IMR-90 (cell line): Measurements from ENCODE around the gene CLHC1.
"Not testable (repeated sequence)": the region's sequence is repeated elsewhere in the genome, so short reads cannot be mapped to it uniquely, and the experiment has no call there.

Source experiments
- CHD1 ChIP-seq: IDR thresholded peaks from 2 replicates; pipeline ENCODE4 v1.6.1; 2012; ENCODE audit warnings: low read depth, low read length, improper control_type of control experiment
- CTCF ChIP-seq: conservative IDR thresholded peaks from 2 replicates; pipeline ENCODE4 v1.5.1; 2012; ENCODE audit warnings: mild to moderate bottlenecking, low read depth, low read length, improper control_type of control experiment
- ELK1 ChIP-seq: fragments of 150-350 bp; IDR thresholded peaks from 2 replicates; pipeline ENCODE4 v1.6.1; 2016; ENCODE audit warnings: low read depth, mild to moderate bottlenecking, low read length, moderate library complexity, borderline replicate concordance
- MAFK ChIP-seq: IDR thresholded peaks from 2 replicates; pipeline ENCODE4 v1.6.1; 2012; ENCODE audit warnings: low read depth, low read length, improper control_type of control experiment
- MXI1 ChIP-seq: IDR thresholded peaks from 2 replicates; pipeline ENCODE4 v1.6.1; 2012; ENCODE audit warnings: low read depth, mild to moderate bottlenecking, low read length, moderate library complexity, borderline replicate concordance
- POLR2A ChIP-seq: IDR thresholded peaks from 2 replicates; pipeline ENCODE4 v1.6.1; 2012; ENCODE audit warnings: mild to moderate bottlenecking, low read depth, low read length
- RAD21 ChIP-seq: IDR thresholded peaks from 2 replicates; pipeline ENCODE4 v1.6.1; 2012; ENCODE audit warnings: low read length, improper control_type of control experiment
- RCOR1 ChIP-seq: IDR thresholded peaks from 2 replicates; pipeline ENCODE4 v1.6.1; 2012; ENCODE audit warnings: mild to moderate bottlenecking, low read length, improper control_type of control experiment; ENCODE audit not compliant: insufficient replicate concordance
- RFX5 ChIP-seq: IDR thresholded peaks from 2 replicates; pipeline ENCODE4 v1.8.0; 2012; ENCODE audit warnings: low read depth, mild to moderate bottlenecking, low read length, moderate library complexity
- SMC3 ChIP-seq: fragments of 150-350 bp; IDR thresholded peaks from 2 replicates; pipeline ENCODE4 v1.6.1; 2016; ENCODE audit warnings: low read depth, mild to moderate bottlenecking, antibody characterized with exemption, low read length, moderate library complexity
- USF2 ChIP-seq: fragments of 150-350 bp; IDR thresholded peaks from 2 replicates; pipeline ENCODE4 v1.6.1; 2017; ENCODE audit warnings: mild to moderate bottlenecking, antibody characterized with exemption, low read length, low read depth

GRCh38 chr2:55280851-55281546, 48.9 kb upstream of the CLHC1 start:
- not testable (repeated sequence) for TF ChIP-seq CTCF, POLR2A, MXI1, RAD21, MAFK, CHD1, ELK1, SMC3, USF2, RCOR1, RFX5
